CD14-positive monocyte (primary cell): ENCODE results near the gene CDC42BPG. TPM values are rescaled to one million over a fixed set of nuclear protein-coding genes. Genes with fewer than 3 reads are reported as not detected.

Source experiments
- DNase-seq, 3 donors: peaks; one replicate each; pipeline ENCODE4 v3.0.0-alpha.2; 2011 to 2022
- H2AFZ ChIP-seq: 2 replicates; pipeline ENCODE4 v1.6.0; 2012; ENCODE audit warnings: mild to moderate bottlenecking, low read depth, low read length, inconsistent platforms; ENCODE audit not compliant: insufficient read depth, poor library complexity, severe bottlenecking
- H3K27ac ChIP-seq, 2 donors: 1 replicate in 1 of 2; 2 replicates in 1 of 2; pipeline ENCODE4 v1.5.1; 2012 to 2013; ENCODE audit warnings: low read length in 2 of 2, control low read depth in 1 of 2, inconsistent platforms in 1 of 2, low read depth in 1 of 2, mild to moderate bottlenecking in 1 of 2
- H3K27me3 ChIP-seq, 2 donors: one replicate each; pipeline versions ENCODE4 v1.6.0 to v1.6.1; 2011 to 2013; ENCODE audit warnings: low read length in 2 of 2; ENCODE audit not compliant: control insufficient read depth in 2 of 2, insufficient read depth in 2 of 2
- H3K36me3 ChIP-seq, 2 donors: replicated peaks in 1 of 2; 1 replicate in 1 of 2; 2 replicates in 1 of 2; pipeline versions ENCODE4 v1.5.1 to v1.6.1; 2012 to 2013; ENCODE audit warnings: low read length in 2 of 2, control low read depth in 1 of 2, inconsistent platforms in 1 of 2, mild to moderate bottlenecking in 1 of 2; ENCODE audit not compliant: insufficient read depth in 2 of 2, control insufficient read depth in 1 of 2
- H3K4me1 ChIP-seq, 2 donors: 1 replicate in 1 of 2; 2 replicates in 1 of 2; pipeline versions ENCODE4 v1.5.1 to v1.6.1; 2012 to 2013; ENCODE audit warnings: low read length in 2 of 2, control low read depth in 1 of 2, inconsistent platforms in 1 of 2, mild to moderate bottlenecking in 1 of 2, moderate library complexity in 1 of 2; ENCODE audit not compliant: insufficient read depth in 2 of 2, control insufficient read depth in 1 of 2
- H3K4me2 ChIP-seq: replicated peaks from 2 replicates; pipeline ENCODE3; 2012; ENCODE audit warnings: low read length, moderate library complexity, mild to moderate bottlenecking; ENCODE audit not compliant: poor library complexity, severe bottlenecking; ENCODE audit errors: extremely low read depth
- H3K4me3 ChIP-seq, 3 experiments: fragments of 200-600 bp in 1 of 3; sonication (generic) in 1 of 3; replicated peaks in 1 of 3; 1 replicate in 2 of 3; 2 replicates in 1 of 3; pipeline ENCODE4 v1.5.1; 2011 to 2013; ENCODE audit warnings: low read length in 3 of 3, mild to moderate bottlenecking in 3 of 3, control low read depth in 2 of 3, low read depth in 2 of 3, inconsistent platforms in 1 of 3, moderate library complexity in 1 of 3
- H3K79me2 ChIP-seq: 2 replicates; pipeline ENCODE4 v1.6.0; 2012; ENCODE audit warnings: mild to moderate bottlenecking, control low read depth, inconsistent platforms, low read length, moderate library complexity; ENCODE audit not compliant: insufficient read depth
- H3K9ac ChIP-seq: 2 replicates; pipeline ENCODE4 v1.6.0; 2017; ENCODE audit warnings: low read length, mild to moderate bottlenecking; ENCODE audit not compliant: insufficient read depth, poor library complexity, severe bottlenecking
- H3K9me3 ChIP-seq, 2 donors: replicated peaks in 1 of 2; 1 replicate in 1 of 2; 2 replicates in 1 of 2; pipeline versions ENCODE4 v1.5.1 to v1.6.1; 2012 to 2013; ENCODE audit warnings: low read length in 2 of 2, control low read depth in 1 of 2; ENCODE audit not compliant: control insufficient read depth in 1 of 2, insufficient read depth in 1 of 2
- H4K20me1 ChIP-seq: 2 replicates; pipeline ENCODE4 v1.6.0; 2012; ENCODE audit warnings: mild to moderate bottlenecking, low read length, control low read depth, moderate library complexity; ENCODE audit not compliant: insufficient read depth
- H3K27ac Mint-ChIP-seq, 7 donors: one replicate each; pipeline ENCODE4 v1.8.0; 2020; ENCODE audit warnings: mild to moderate bottlenecking in 7 of 7, mixed read lengths in 7 of 7, moderate library complexity in 6 of 7, inconsistent platforms in 2 of 7
- H3K27me3 Mint-ChIP-seq, 3 donors: one replicate each; pipeline ENCODE4 v1.8.0; 2021 to 2022; ENCODE audit warnings: low read depth in 3 of 3, mild to moderate bottlenecking in 3 of 3, mixed read lengths in 3 of 3, moderate library complexity in 3 of 3, inconsistent platforms in 1 of 3
- H3K36me3 Mint-ChIP-seq, 2 donors: one replicate each; pipeline ENCODE4 v1.8.0; 2020; ENCODE audit warnings: mixed read lengths in 2 of 2, inconsistent platforms in 1 of 2, mild to moderate bottlenecking in 1 of 2
- H3K4me1 Mint-ChIP-seq: one replicate; pipeline ENCODE4 v1.8.0; 2020; ENCODE audit warnings: mild to moderate bottlenecking, mixed read lengths
- H3K4me3 Mint-ChIP-seq, 2 donors: one replicate each; pipeline ENCODE4 v1.8.0; 2020; ENCODE audit warnings: mild to moderate bottlenecking in 2 of 2, mixed read lengths in 2 of 2, moderate library complexity in 1 of 2
- H3K9me3 Mint-ChIP-seq, 7 donors: one replicate each; pipeline ENCODE4 v1.8.0; 2020 to 2022; ENCODE audit warnings: mixed read lengths in 7 of 7, mild to moderate bottlenecking in 6 of 7, moderate library complexity in 6 of 7, inconsistent platforms in 2 of 7
- WGBS: methylation state at CpG from one replicate; pipeline ENCODE4 v1.1.5; 2013; ENCODE audit warnings: missing lambda C conversion rate; ENCODE audit not compliant: insufficient coverage; 5-methylcytosine and 5-hydroxymethylcytosine counted together
- intact Hi-C, 2 donors: fragments of 100-400 bp; cut with micrococcal nuclease; formaldehyde crosslinking; loops; one replicate each; pipeline versions ENCODE4 v1.15.0 to v1.15.1; 2023
- polyA plus RNA-seq, 3 donors: library from polyadenylated mRNA; depleted of rRNA in 1 of 3; unstranded in 2 of 3; stranded (reverse) in 1 of 3; fragments of 300-500 nt in 2 of 3; fragments of >200 nt in 1 of 3; fragmentation: Illumina TruSeq in 2 of 3; gene quantifications; 1 replicate in 2 of 3; 2 replicates in 1 of 3; pipeline ENCODE4 v1.2.3, GENCODE V29; 2012 to 2021
- TF ChIP-seq, protein P1 (sequence below): fragments of 200-600 bp; IDR thresholded peaks from one replicate; pipeline ENCODE4 v1.8.0; 2022; ENCODE audit warnings: antibody characterized with exemption, mild to moderate bottlenecking

CDC42BPG gene
- polyA plus RNA-seq, 3 donors: 0.23 TPM; not detected in 2

DNA sequence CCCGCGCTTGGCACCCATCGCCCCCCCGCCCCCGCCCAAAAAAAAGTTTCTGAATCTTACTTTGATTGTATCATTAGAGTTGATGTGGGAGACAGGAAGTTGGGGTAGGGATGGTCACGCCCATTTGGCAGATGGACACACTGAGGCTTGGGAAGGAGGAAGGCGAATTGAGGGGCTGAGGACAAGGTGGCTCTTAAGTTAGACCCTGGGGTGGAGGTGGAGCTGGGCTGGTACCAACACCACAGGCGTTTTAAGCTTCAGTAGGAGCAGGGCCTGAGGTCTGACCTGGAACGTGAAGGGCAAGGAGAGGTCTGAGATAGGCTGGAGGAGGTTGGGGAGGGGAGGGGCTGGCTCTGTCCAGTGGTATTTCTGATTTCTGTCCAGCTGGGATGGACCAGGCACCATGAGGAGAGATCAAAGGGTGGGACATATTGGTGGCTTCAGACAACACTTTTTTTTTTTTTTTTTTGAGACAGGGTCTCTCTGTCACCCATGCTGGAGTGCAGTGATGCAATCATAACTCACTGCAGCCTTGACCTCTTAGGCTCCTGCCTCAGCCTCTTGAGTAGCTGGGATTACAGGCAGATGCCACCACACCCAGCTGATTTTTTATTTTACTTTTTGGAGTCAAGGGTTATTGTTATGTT lies 799 bp upstream of the CDC42BPG start:
- peaks cover 3 to 19% (median 18%) of the 10 kb centered on the region in 3 donors for H3K27me3 Mint-ChIP-seq
- Histone ChIP-seq H3K9ac (no peak overlapping the region), H4K20me1 (peaks cover 2% of the 10 kb centered on the region), H3K27ac (no peak overlapping the region), H3K4me2 (peak overlapping the region; percentile 86), H3K9me3 (no peaks in the 10 kb centered on the region), H3K36me3 (no peaks in the 10 kb centered on the region), H3K4me3 (peak overlapping the region in 2 of 3 experiments; percentile 40 to 68), H3K27me3 (peaks cover 0 to 10% of the 10 kb centered on the region in 2 donors), H3K79me2 (no peaks in the 10 kb centered on the region), H2AFZ (peak overlapping the region; percentile 78), H3K4me1 (peaks cover 23 to 45% of the 10 kb centered on the region in 2 donors)
- H3K27ac Mint-ChIP-seq: peak overlapping the region in 3 of 7 donors; percentile 15 to 77 (median 63)
- H3K4me3 Mint-ChIP-seq: peak overlapping the region; percentile 56 to 57
- peaks cover 38% of the 10 kb centered on the region for H3K4me1 Mint-ChIP-seq
- WGBS: 30% methylated on average over 8 of the region's 9 CpGs
- TF ChIP-seq, protein P1, sequence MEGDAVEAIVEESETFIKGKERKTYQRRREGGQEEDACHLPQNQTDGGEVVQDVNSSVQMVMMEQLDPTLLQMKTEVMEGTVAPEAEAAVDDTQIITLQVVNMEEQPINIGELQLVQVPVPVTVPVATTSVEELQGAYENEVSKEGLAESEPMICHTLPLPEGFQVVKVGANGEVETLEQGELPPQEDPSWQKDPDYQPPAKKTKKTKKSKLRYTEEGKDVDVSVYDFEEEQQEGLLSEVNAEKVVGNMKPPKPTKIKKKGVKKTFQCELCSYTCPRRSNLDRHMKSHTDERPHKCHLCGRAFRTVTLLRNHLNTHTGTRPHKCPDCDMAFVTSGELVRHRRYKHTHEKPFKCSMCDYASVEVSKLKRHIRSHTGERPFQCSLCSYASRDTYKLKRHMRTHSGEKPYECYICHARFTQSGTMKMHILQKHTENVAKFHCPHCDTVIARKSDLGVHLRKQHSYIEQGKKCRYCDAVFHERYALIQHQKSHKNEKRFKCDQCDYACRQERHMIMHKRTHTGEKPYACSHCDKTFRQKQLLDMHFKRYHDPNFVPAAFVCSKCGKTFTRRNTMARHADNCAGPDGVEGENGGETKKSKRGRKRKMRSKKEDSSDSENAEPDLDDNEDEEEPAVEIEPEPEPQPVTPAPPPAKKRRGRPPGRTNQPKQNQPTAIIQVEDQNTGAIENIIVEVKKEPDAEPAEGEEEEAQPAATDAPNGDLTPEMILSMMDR: no peak
- intact Hi-C loops: loop anchor here in 1 of 2 donors (10.0 kb wide), 2 partner anchors 60 to 170 kb away; partner anchors contain the start of gene ARL2
- peak in 1 of 3 donors; percentile 40 for DNase-seq
- peaks cover 0 to 2% (median 0%) of the 10 kb centered on the region in 7 donors for H3K9me3 Mint-ChIP-seq
- H3K36me3 Mint-ChIP-seq: peaks cover 0 to 3% of the 10 kb centered on the region in 2 donors

DNA sequence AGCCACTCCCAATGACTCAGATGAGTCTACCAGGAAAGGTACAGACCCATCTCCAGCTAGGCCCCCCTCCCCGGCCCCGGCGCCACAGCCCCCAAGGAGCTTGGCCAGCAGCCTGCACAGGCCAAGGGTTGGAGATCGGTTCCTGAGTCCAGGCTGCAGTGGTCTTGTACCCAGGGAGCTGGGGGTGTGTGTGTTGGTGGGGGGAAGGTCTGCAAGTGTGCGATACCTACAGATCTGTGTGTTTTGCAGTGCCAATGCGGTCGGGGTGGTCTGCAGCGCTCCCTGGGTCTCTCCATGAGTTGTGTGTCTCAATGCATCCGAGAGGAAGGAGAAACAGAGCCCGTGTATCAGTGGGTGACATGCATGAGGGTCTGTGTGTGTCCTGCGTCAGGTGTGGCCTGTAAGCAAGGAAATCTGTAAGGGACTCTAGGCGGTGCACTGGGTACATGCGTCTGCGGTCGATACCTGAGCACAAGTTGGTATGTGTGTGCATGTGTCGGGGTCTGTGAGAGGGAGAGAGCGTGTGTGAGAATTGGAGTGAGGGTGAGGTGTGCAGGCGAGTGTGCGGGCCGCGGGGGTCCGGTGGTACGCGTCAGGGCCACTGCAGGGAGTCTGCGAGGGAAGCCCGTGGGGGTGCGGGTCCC lies 645 bp downstream of the CDC42BPG start:
- no peak overlapping the region for H2AFZ ChIP-seq
- H3K4me2 ChIP-seq: peak overlapping the region; percentile 86
- H3K4me1 ChIP-seq: peaks cover 20 to 37% of the 10 kb centered on the region in 2 donors
- WGBS: 53% methylated on average over 27 of the region's 27 CpGs
- H3K9ac ChIP-seq: no peak overlapping the region
- Mint-ChIP-seq H3K9me3 (peaks cover 0 to 2% (median 0%) of the 10 kb centered on the region in 7 donors), H3K4me1 (peaks cover 30% of the 10 kb centered on the region), H3K27me3 (peaks cover 3 to 18% (median 18%) of the 10 kb centered on the region in 3 donors), H3K4me3 (peak overlapping the region; percentile 64), H3K36me3 (peaks cover 0 to 2% of the 10 kb centered on the region in 2 donors), H3K27ac (peak overlapping the region in 1 of 7 donors; percentile 53)
- no peaks in the 10 kb centered on the region for H3K36me3 ChIP-seq
- peak overlapping the region in 1 of 3 experiments; percentile 68 for H3K4me3 ChIP-seq
- no peak overlapping the region for H3K27ac ChIP-seq
- peaks cover 0 to 10% of the 10 kb centered on the region in 2 donors for H3K27me3 ChIP-seq
- H3K79me2 ChIP-seq: no peaks in the 10 kb centered on the region
- intact Hi-C loops: loop anchor here in 1 of 2 donors (10.0 kb wide), 2 partner anchors 59 to 171 kb away; partner anchors contain the start of gene ARL2
- no peaks in the 10 kb centered on the region for H3K9me3 ChIP-seq
- DNase-seq: no peak
- peaks cover 2% of the 10 kb centered on the region for H4K20me1 ChIP-seq
- TF ChIP-seq, protein P1: no peak
